T-helper 2 cell treated with Interferon-gamma antibody and Interleukin-4, amounts not matched to agents 5 μg/mL and 100 μg/mL, for 36 hours (primary cell): ENCODE data around the gene SNRPD2.

Experiments
- DNase-seq: peaks from one replicate; pipeline ENCODE4 v3.0.0; 2021; ENCODE audit warnings: low spot score
- H3K27ac Mint-ChIP-seq: one replicate; pipeline ENCODE4 v1.8.0; 2021; ENCODE audit warnings: mild to moderate bottlenecking, mixed read lengths
- H3K27me3 Mint-ChIP-seq: one replicate; pipeline ENCODE4 v1.8.0; 2021; ENCODE audit warnings: low read depth, mixed read lengths
- H3K36me3 Mint-ChIP-seq: one replicate; pipeline ENCODE4 v1.8.0; 2021; ENCODE audit warnings: low read depth, mixed read lengths
- H3K4me1 Mint-ChIP-seq: one replicate; pipeline ENCODE4 v1.8.0; 2021; ENCODE audit warnings: low read depth, mixed read lengths
- H3K4me3 Mint-ChIP-seq: one replicate; pipeline ENCODE4 v1.8.0; 2022; ENCODE audit warnings: mild to moderate bottlenecking, moderate library complexity, mixed read lengths
- H3K9me3 Mint-ChIP-seq: one replicate; pipeline ENCODE4 v1.8.0; 2021; ENCODE audit warnings: mixed read lengths

The SNRPD2 gene

DNA sequence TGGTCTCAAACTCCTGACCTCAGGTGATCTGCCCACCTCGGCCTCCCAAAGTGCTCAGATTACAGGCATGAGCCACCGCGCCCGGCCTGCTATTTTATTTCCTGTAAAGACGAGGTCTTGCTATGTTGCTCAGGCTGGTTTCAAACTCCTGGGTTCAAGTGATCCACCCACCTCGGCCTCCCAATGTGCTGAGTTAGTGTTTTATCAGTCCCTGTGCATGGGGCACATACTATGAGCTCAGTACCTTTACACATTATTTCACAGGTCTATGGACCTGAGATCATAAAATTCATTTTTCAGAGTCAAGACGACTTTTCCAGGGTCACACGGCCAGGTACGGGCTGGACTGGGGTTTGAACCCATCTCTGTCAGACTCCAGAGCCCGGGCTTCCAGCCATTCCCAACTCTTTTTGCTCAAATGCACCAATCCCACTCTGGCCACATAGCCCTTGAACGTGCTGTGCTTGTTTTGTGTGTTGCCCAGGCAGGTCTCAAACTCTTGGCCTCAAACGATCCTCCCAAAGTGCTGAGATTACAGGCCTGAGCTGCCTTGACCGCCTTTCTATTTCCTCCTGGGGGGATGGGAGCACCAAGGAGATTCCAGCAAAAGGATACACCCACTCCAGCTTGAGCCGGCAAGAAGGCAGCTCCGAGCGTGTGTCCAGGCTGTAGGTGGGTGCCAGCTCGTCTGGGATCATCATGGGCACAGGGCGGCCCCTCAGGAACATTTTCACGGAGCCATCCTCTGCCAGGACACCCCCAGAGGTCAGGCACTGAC, 53.7 kb downstream of the SNRPD2 start:
- no peaks in the 10 kb centered on the region for H3K9me3 Mint-ChIP-seq
- H3K27me3 Mint-ChIP-seq: no peaks in the 10 kb centered on the region
- peaks cover 32% of the 10 kb centered on the region for H3K4me1 Mint-ChIP-seq
- no peak overlapping the region for H3K27ac Mint-ChIP-seq
- H3K4me3 Mint-ChIP-seq: peak overlapping the region; percentile 87
- no peak for DNase-seq
- peaks cover 12% of the 10 kb centered on the region for H3K36me3 Mint-ChIP-seq
